HK-2 (cell line): Measurements from ENCODE around the gene C14orf93.
"Not testable (repeated sequence)": the region's sequence is repeated elsewhere in the genome, so short reads cannot be mapped to it uniquely, and the experiment has no call there.

Source experiments
- DNase-seq: peaks from one replicate; pipeline ENCODE4 v3.0.0-alpha.2; 2018; ENCODE audit not compliant: unreplicated experiment

Gene C14orf93

DNA sequence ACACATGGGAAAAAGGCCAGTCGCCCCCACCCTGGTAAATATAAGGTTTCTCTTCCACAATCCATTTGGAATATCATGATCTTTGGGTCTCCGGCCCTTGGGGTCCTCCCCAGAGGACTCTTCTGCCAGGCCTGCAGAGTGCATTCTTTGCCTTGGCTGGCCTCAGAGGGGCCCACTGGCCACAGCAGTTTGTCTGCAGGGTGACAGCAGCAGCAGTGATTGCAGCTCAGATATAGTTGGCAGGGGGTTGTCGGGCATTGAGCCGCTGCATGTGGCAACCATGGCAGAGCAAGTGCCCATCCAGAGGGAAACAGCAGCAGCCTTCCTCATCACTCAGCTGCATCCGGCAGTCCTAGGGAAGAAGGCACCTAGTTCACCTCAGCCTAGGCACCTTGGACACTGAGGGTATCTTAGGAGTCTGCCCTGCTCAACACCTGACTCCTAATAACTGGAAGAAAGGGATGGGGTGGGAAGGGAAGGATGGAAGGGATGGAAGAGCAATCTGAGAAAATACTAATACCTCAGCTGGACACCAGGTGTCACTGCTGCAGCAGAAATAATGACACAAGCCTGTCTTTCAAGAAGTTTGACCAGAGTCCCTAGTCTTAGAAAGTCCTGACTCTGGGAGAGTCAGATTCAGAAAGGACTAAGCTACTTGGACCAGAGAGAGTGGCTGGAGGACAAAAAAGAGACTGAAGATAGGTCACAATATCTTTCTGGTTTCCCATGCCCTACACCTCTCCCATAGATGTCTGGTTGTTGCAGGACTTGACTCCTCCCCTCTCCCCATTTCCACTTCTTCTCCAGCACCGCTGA lies 36.5 kb downstream of the C14orf93 start:
- no peak for DNase-seq

DNA sequence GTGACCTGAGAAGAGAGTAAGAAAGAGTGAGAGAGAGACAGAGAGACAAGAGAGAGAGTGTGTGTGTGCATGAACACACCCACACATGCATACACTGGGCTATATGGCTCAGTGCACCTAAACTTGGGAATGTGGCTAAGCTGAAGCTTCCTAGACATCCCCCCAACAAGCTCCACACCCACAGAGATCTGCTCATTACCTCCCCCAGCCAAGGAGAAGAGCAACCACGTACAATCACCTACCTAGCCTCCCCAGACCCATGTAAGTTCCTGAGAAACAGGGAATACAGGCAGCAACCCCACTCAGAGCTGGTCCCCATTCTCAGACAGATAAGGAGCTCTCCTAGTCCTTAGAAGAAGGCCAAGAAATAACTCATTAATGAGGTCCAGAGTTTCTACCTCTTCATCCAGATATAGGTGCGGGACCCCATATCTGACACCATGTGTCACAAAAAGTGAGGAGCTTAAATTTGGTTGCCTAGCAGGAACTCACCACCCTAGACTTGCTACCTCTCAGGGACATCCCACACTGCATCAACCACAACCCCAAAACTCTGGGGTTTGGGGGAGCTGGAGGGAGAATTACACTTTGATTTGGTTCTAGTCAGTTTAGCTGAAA lies 37.5 kb downstream of the C14orf93 start:
- DNase-seq, result no peak

DNA sequence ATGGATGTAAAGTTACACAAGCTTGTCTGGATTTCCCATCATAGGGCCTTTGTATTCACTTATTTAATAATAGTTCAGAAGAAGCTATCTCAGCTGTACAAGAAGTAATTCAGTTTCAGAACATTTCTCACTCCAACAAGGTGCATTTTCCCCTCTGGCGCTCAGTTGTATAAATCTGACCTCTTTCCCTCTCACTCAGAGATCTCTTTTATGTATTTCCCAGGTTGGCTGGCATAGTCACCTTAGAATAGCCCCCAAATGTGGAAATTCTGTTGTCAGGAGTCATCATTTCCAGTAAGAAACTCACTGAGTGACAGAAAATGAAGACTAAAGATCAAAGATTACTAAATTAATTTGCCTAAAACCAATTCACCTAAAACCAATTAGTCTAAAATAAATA lies 38.8 kb downstream of the C14orf93 start:
- no peak for DNase-seq

- DNase-seq, result no peak
These were observed 43.1 kb downstream of the C14orf93 start for GRCh38 chr14:22966783-22967269.

- DNase-seq, result not testable (repeated sequence)
These were observed 43.8 kb downstream of the C14orf93 start for GRCh38 chr14:22965916-22966782.

DNA sequence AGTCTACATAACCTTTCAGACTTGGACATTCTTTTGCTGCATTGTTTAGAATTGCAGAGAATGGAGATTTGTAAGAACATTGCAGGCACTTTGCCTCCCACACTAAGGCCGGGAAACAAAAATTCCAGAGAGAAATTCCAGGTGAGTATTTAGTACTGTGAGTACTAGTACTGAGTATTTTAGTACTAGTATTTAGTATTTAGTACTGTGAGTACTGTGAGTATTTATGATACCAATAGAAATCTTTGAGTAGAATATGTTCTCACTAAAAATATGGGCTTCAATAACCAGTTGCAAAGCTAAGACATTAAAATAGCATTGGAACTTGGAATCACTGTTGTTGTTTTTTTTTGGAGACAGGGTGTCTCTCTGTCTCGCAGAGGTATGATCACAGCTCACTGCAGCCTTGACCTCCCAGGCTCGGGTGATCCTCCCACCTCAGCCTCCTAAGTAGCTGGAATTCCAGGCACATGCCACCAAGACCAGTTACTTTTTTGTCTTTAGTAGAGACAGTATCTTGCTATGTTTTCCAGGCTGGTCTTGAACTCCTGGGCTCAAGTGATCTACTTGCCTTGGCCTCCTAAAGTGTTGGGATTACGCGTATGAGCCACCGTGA lies 47.8 kb downstream of the C14orf93 start:
- no peak for DNase-seq

- no peak for DNase-seq
These were observed 54.0 kb downstream of the C14orf93 start for GRCh38 chr14:22955702-22956569.

- no peak for DNase-seq
These were observed 57.5 kb downstream of the C14orf93 start for GRCh38 chr14:22952418-22952817.

- not testable (repeated sequence) for DNase-seq
These were observed 58.1 kb downstream of the C14orf93 start for GRCh38 chr14:22951795-22952194.

GRCh38 chr14:22945642-22946041 lies 64.3 kb downstream of the C14orf93 start:
- DNase-seq, result no peak

- DNase-seq, result no peak
These were observed 70.3 kb downstream of the C14orf93 start for GRCh38 chr14:22939684-22940083.
